ENCODE results near the gene SEC31A.
A peak's percentile ranks its signal among the peaks of the same experiment; 100 is the strongest.

The SEC31A gene

DNA sequence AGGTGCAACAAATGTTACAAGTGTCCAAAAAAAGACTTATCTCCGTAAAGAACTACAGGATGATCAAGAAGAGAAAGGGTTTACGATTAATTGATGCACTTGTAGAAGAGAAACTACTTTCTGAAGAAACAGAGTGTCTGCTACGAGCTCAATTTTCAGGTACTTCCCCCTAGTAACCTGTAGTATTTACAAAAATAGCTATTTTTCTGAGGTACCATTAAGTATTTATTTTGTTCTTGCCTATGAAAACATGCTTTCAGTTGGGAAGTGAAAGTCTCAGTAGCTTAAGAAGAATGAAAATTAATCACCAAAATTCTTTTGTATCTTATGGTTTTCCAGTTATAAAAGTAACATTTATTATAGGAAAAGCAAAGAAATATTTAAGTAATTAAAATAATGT is 15.5 kb upstream of the SEC31A start:
- H3K36me3 ChIP-seq (ENCODE audit: control insufficient read depth in 2 of 2, insufficient read depth in 2 of 2, low read length in 2 of 2), result peaks cover 3 to 8% of the 10 kb centered on the region in 2 donors

DNA sequence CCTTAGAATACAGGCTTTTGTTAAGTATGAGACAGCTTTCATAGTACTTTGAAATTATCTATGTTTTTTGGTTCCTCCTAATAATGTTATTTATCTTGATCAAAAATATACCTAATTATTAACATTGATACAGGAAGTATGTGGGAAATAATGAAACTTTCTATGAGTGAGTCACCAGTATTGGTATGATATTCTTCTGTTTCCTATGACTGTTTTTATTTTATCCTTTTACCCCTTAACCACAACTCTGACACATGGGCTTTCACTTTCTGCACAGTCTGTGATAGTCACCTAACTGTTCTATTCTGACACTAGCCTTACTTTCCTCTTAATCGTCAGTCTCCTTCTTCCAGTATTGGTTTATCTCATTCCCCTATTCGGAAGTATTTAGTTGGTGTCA is 14.3 kb upstream of the SEC31A start:
- no peak overlapping the region for H3K9ac ChIP-seq (ENCODE audit: low read depth in 1 of 2, low read length in 2 of 2)
- H3K27ac ChIP-seq (ENCODE audit: low read depth in 2 of 2, low read length in 2 of 2), result no peak overlapping the region
- H3K9me3 ChIP-seq (ENCODE audit: control insufficient read depth in 2 of 2, low read length in 2 of 2), result no peaks in the 10 kb centered on the region
- no peak overlapping the region for H3K4me3 ChIP-seq (ENCODE audit: low read length in 2 of 2)
- H3K27me3 ChIP-seq (ENCODE audit: control insufficient read depth in 2 of 2, insufficient read depth in 2 of 2, low read length in 2 of 2), result no peaks in the 10 kb centered on the region
- peaks cover 0 to 3% of the 10 kb centered on the region in 2 donors for H3K4me1 ChIP-seq (ENCODE audit: control insufficient read depth in 2 of 2, insufficient read depth in 2 of 2, low read length in 2 of 2)
- peaks cover 0 to 8% of the 10 kb centered on the region in 2 donors for H3K36me3 ChIP-seq (ENCODE audit: control insufficient read depth in 2 of 2, insufficient read depth in 2 of 2, low read length in 2 of 2)

More for the DNA sequence above, 15.5 kb upstream of the SEC31A start:
- H3K4me1 ChIP-seq (ENCODE audit: control insufficient read depth in 2 of 2, insufficient read depth in 2 of 2, low read length in 2 of 2), result peaks cover 0 to 2% of the 10 kb centered on the region in 2 donors
- no peak overlapping the region for H3K4me3 ChIP-seq (ENCODE audit: low read length in 2 of 2)
- H3K27me3 ChIP-seq (ENCODE audit: control insufficient read depth in 2 of 2, insufficient read depth in 2 of 2, low read length in 2 of 2), result no peaks in the 10 kb centered on the region
- no peak overlapping the region for H3K9ac ChIP-seq (ENCODE audit: low read depth in 1 of 2, low read length in 2 of 2)
- no peaks in the 10 kb centered on the region for H3K9me3 ChIP-seq (ENCODE audit: control insufficient read depth in 2 of 2, low read length in 2 of 2)
- no peak overlapping the region for H3K27ac ChIP-seq (ENCODE audit: low read depth in 2 of 2, low read length in 2 of 2)

DNA sequence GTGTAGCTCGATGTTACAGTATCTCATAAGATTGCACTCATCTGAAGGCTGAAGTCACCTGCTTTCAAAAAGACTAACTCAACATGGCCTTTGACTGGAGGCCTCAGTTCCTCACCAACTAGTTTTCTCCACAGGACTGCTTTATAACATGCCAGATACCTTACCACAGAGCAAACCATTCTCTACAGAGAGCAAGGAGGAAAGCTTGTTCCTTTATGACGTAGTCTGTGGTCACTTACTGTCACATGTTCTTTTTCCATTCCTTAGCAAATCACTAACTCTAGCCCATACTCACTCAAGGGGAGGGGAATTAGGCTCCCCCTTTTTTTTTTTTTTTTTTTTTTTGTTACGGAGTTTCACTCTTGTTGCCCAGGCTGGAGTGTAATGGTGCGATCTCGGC is 12.8 kb upstream of the SEC31A start:
- Histone ChIP-seq H3K27ac (ENCODE audit: low read depth in 2 of 2, low read length in 2 of 2) (no peak overlapping the region), H3K4me1 (ENCODE audit: control insufficient read depth in 2 of 2, insufficient read depth in 2 of 2, low read length in 2 of 2) (peaks cover 0 to 11% of the 10 kb centered on the region in 2 donors), H3K9ac (ENCODE audit: low read depth in 1 of 2, low read length in 2 of 2) (no peak overlapping the region), H3K36me3 (ENCODE audit: control insufficient read depth in 2 of 2, insufficient read depth in 2 of 2, low read length in 2 of 2) (peaks cover 0 to 8% of the 10 kb centered on the region in 2 donors), H3K27me3 (ENCODE audit: control insufficient read depth in 2 of 2, insufficient read depth in 2 of 2, low read length in 2 of 2) (no peaks in the 10 kb centered on the region), H3K4me3 (ENCODE audit: low read length in 2 of 2) (no peak overlapping the region), H3K9me3 (ENCODE audit: control insufficient read depth in 2 of 2, low read length in 2 of 2) (no peaks in the 10 kb centered on the region)

DNA sequence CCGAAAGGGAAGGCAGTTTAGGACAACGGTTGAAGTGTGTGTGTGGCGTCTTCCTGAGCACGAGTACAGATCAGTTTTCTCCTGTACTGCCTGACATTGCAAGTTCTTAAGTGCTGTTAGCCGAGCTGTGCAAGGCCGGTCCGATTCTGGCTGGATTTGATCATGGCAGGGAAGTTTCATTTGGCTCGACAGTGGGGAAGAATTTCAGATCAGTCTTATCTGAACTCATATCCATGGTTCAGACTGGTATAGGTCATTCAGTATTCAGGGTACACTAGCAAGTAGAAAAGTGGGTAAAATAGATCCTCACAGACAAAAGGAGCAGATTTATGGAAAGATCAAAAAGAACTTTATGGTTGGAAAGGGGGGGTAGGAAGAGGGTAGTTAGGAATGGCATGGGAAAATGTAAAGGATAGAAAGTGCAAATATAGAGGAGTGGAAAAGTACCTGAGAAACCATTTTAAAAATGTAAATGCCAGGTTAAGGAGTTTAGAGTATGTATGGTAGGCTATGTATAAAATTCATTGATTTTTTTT is 10.3 kb upstream of the SEC31A start:
- Histone ChIP-seq H3K9me3 (ENCODE audit: control insufficient read depth in 2 of 2, low read length in 2 of 2) (no peaks in the 10 kb centered on the region), H3K4me3 (ENCODE audit: low read length in 2 of 2) (peak overlapping the region; percentile 99), H3K27me3 (ENCODE audit: control insufficient read depth in 2 of 2, insufficient read depth in 2 of 2, low read length in 2 of 2) (no peaks in the 10 kb centered on the region), H3K9ac (ENCODE audit: low read depth in 1 of 2, low read length in 2 of 2) (peak overlapping the region; percentile 93 to 99), H3K27ac (ENCODE audit: low read depth in 2 of 2, low read length in 2 of 2) (peak overlapping the region; percentile 100), H3K4me1 (ENCODE audit: control insufficient read depth in 2 of 2, insufficient read depth in 2 of 2, low read length in 2 of 2) (peaks cover 0 to 19% of the 10 kb centered on the region in 2 donors), H3K36me3 (ENCODE audit: control insufficient read depth in 2 of 2, insufficient read depth in 2 of 2, low read length in 2 of 2) (peaks cover 2 to 11% of the 10 kb centered on the region in 2 donors)

DNA sequence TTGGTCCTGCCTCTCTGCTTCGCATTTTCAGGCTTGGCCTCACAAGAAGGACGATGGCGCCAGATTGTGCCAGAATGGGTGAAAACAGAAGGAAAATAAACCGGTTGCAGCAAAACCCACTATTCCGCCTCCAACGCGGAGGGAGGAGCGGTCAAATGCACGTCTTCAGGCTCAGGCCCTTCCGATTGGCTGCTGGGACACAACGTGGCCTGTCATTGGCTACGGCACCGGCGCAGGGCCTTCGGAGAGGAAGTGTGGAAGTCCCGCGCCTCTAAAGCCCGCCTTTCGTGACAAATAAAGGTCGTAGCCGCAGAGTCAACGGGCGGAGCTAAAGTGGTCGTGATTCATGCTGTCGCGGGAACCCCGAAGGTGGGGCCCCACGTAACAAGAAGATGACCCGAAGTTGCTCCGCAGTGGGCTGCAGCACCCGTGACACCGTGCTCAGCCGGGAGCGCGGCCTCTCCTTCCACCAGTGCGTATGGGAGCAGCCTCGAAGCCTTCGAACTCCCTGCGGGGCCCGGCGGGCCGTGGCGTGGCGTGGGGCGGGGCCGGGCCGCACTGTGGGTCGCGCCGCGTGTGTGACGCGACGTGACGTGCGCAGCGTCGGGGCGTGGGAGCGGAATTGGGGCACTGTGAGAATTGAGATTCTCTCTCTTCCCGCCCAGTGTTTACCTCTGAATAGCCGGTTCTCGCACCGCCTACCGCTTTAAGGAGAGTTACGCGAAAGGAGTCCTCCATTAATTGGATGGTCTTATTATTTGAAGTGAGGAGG is 9.6 kb upstream of the SEC31A start, which contains the start of gene THAP9:
TSS of gene THAP9 (plus strand) at position 325 of the 772 bp plus-strand sequence. CDS start at position 393, 68 bp downstream.
- peaks cover 0 to 19% of the 10 kb centered on the region in 2 donors for H3K4me1 ChIP-seq (ENCODE audit: control insufficient read depth in 2 of 2, insufficient read depth in 2 of 2, low read length in 2 of 2)
- H3K36me3 ChIP-seq (ENCODE audit: control insufficient read depth in 2 of 2, insufficient read depth in 2 of 2, low read length in 2 of 2), result peaks cover 2 to 10% of the 10 kb centered on the region in 2 donors
- peak within 1 kb of the TSS; percentile 100 for H3K27ac ChIP-seq (ENCODE audit: low read depth in 2 of 2, low read length in 2 of 2)
- H3K9ac ChIP-seq (ENCODE audit: low read depth in 1 of 2, low read length in 2 of 2), result peak within 1 kb of the TSS; percentile 93 to 99
- no peaks in the 10 kb centered on the region for H3K9me3 ChIP-seq (ENCODE audit: control insufficient read depth in 2 of 2, low read length in 2 of 2)
- no peaks in the 10 kb centered on the region for H3K27me3 ChIP-seq (ENCODE audit: control insufficient read depth in 2 of 2, insufficient read depth in 2 of 2, low read length in 2 of 2)
- peak within 1 kb of the TSS; percentile 99 for H3K4me3 ChIP-seq (ENCODE audit: low read length in 2 of 2)

DNA sequence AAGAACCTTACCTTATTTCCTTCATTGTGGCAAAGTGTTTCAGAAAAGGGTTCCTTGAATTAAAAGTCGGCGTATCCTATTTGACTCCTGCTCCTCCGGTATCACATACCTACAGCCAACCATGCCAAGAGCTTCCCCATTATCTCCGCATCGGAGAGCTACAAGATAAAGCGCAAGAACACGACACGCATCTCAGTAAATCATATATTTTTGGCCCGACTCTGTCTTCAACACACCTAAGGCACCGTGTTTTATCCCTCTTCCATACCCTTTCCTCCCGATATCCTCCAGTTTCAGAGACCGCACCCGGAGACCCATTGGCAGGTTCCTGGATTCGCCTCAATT is 9.1 kb upstream of the SEC31A start:
- H3K4me3 ChIP-seq (ENCODE audit: low read length in 2 of 2), result peak overlapping the region; percentile 99
- H3K4me1 ChIP-seq (ENCODE audit: control insufficient read depth in 2 of 2, insufficient read depth in 2 of 2, low read length in 2 of 2), result peaks cover 0 to 19% of the 10 kb centered on the region in 2 donors
- H3K27ac ChIP-seq (ENCODE audit: low read depth in 2 of 2, low read length in 2 of 2), result peak overlapping the region; percentile 100
- H3K9me3 ChIP-seq (ENCODE audit: control insufficient read depth in 2 of 2, low read length in 2 of 2), result no peaks in the 10 kb centered on the region
- no peaks in the 10 kb centered on the region for H3K27me3 ChIP-seq (ENCODE audit: control insufficient read depth in 2 of 2, insufficient read depth in 2 of 2, low read length in 2 of 2)
- peak overlapping the region; percentile 93 to 95 for H3K9ac ChIP-seq (ENCODE audit: low read depth in 1 of 2, low read length in 2 of 2)
- H3K36me3 ChIP-seq (ENCODE audit: control insufficient read depth in 2 of 2, insufficient read depth in 2 of 2, low read length in 2 of 2), result peaks cover 2 to 12% of the 10 kb centered on the region in 2 donors

DNA sequence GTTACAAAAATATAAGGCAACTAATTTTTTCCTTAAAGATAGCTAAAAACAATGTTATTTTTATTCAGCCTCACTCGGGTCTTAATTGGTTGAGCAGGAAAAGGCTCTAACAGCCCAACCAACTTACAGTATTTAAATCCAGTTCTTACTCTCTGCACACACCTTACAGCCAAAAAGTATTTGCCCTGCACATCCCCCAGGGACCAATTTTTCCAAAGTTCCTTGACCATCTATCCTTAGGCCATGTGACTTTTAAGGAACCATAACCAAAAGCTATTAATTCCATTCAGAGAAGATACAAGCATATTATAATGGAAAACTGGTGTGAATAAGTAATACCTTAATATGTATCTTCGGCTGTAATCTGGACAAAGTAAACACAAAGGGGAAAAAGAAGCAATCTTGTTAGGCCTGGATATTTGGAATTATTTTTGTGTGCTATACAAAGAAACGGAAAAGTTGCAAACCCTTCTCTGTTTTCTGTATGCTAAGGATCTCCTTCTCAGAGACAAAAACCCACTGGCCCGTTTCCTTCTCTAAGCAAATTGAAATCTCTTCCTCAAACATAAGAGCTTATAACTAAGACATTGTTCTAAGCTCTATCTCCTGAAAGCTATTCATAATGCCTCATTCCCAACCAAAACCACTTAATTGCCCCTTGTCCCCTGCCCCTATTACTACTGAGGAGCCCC is 8.6 kb upstream of the SEC31A start:
- no peaks in the 10 kb centered on the region for H3K27me3 ChIP-seq (ENCODE audit: control insufficient read depth in 2 of 2, insufficient read depth in 2 of 2, low read length in 2 of 2)
- peak overlapping the region; percentile 100 for H3K27ac ChIP-seq (ENCODE audit: low read depth in 2 of 2, low read length in 2 of 2)
- H3K9ac ChIP-seq (ENCODE audit: low read depth in 1 of 2, low read length in 2 of 2), result peak overlapping the region; percentile 93 to 95
- peaks cover 0 to 19% of the 10 kb centered on the region in 2 donors for H3K4me1 ChIP-seq (ENCODE audit: control insufficient read depth in 2 of 2, insufficient read depth in 2 of 2, low read length in 2 of 2)
- peak overlapping the region; percentile 99 for H3K4me3 ChIP-seq (ENCODE audit: low read length in 2 of 2)
- peaks cover 3 to 12% of the 10 kb centered on the region in 2 donors for H3K36me3 ChIP-seq (ENCODE audit: control insufficient read depth in 2 of 2, insufficient read depth in 2 of 2, low read length in 2 of 2)
- no peaks in the 10 kb centered on the region for H3K9me3 ChIP-seq (ENCODE audit: control insufficient read depth in 2 of 2, low read length in 2 of 2)

DNA sequence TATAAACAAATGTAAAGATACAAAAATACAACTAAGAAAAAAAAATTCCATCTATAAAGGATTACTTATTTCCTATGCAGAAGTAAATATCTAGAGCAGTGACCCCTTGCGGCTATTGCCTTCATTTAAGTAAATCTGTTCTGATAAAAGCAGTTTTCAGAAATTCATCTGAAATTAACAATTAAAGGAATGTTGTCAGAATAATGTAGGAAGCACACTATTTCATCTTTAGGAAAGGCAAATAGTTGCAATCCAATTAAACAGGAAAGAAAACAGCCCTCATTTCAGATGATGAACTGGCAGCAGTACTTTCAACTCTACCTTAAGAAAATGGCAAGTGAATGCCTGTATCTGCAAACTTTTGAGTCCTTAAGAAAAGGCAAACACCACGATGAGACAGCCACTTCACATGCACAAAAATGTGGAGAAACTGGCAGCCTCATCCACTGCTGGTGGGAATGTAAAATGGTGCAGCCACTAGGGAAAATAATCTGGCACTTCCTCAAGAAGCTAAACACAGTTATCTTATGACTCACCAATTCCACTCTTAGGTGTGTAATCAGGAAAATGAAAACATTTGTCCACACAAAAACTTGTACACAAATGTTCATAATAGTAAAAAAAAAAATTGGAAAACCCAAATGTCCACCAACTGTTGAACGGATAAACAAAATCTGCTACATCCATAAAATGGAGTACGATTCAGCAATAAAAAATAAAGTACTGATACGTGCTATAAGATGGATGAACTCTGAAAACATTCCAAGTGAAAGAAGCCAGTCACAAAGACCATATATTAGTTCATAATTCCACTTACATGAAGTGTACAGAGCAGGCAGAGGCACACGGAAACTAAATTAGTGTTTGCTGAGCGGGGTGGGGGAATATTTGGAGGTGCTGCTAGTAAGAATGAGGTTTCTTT is 7.6 kb upstream of the SEC31A start:
- Histone ChIP-seq H3K27me3 (ENCODE audit: control insufficient read depth in 2 of 2, insufficient read depth in 2 of 2, low read length in 2 of 2) (no peaks in the 10 kb centered on the region), H3K4me3 (ENCODE audit: low read length in 2 of 2) (peak overlapping the region; percentile 99), H3K9ac (ENCODE audit: low read depth in 1 of 2, low read length in 2 of 2) (peak overlapping the region; percentile 27 to 93)

DNA sequence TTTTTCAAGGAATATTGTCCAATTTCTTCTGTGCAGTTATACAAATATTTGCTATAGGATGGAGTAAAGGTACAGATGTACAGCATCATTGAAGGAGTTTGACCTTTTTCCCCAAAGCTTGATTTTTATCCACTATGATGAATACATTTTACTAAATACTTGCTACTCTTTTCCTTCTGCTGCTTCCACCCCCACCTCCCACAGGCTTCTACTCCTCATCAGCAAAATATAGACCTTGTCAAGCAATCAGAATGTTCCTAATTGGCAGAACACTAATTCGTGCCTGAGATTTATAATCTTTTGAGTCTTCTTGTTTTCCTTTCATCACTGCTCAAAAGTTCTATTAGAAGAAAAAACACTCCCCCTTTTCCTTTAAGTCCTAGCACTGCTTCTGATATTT is 5.8 kb upstream of the SEC31A start:
- H3K27me3 ChIP-seq (ENCODE audit: control insufficient read depth in 2 of 2, insufficient read depth in 2 of 2, low read length in 2 of 2), result no peaks in the 10 kb centered on the region
- H3K9me3 ChIP-seq (ENCODE audit: control insufficient read depth in 2 of 2, low read length in 2 of 2), result no peaks in the 10 kb centered on the region
- peaks cover 15 to 23% of the 10 kb centered on the region in 2 donors for H3K36me3 ChIP-seq (ENCODE audit: control insufficient read depth in 2 of 2, insufficient read depth in 2 of 2, low read length in 2 of 2)
- peaks cover 4 to 21% of the 10 kb centered on the region in 2 donors for H3K4me1 ChIP-seq (ENCODE audit: control insufficient read depth in 2 of 2, insufficient read depth in 2 of 2, low read length in 2 of 2)
- no peak overlapping the region for H3K4me3 ChIP-seq (ENCODE audit: low read length in 2 of 2)
- no peak overlapping the region for H3K9ac ChIP-seq (ENCODE audit: low read depth in 1 of 2, low read length in 2 of 2)
- no peak overlapping the region for H3K27ac ChIP-seq (ENCODE audit: low read depth in 2 of 2, low read length in 2 of 2)

More for the DNA sequence above, 7.6 kb upstream of the SEC31A start:
- Histone ChIP-seq H3K36me3 (ENCODE audit: control insufficient read depth in 2 of 2, insufficient read depth in 2 of 2, low read length in 2 of 2) (peaks cover 11 to 17% of the 10 kb centered on the region in 2 donors), H3K4me1 (ENCODE audit: control insufficient read depth in 2 of 2, insufficient read depth in 2 of 2, low read length in 2 of 2) (peaks cover 0 to 19% of the 10 kb centered on the region in 2 donors), H3K9me3 (ENCODE audit: control insufficient read depth in 2 of 2, low read length in 2 of 2) (no peaks in the 10 kb centered on the region), H3K27ac (ENCODE audit: low read depth in 2 of 2, low read length in 2 of 2) (peak overlapping the region; percentile 100)
